Stromal cell of bone marrow (primary cell): Measurements from ENCODE around the gene UQCRQ.

Experiments used
- DNase-seq: peaks from one replicate; pipeline ENCODE4 v3.0.0-alpha.2; 2012; ENCODE audit warnings: low read depth

UQCRQ gene

DNA sequence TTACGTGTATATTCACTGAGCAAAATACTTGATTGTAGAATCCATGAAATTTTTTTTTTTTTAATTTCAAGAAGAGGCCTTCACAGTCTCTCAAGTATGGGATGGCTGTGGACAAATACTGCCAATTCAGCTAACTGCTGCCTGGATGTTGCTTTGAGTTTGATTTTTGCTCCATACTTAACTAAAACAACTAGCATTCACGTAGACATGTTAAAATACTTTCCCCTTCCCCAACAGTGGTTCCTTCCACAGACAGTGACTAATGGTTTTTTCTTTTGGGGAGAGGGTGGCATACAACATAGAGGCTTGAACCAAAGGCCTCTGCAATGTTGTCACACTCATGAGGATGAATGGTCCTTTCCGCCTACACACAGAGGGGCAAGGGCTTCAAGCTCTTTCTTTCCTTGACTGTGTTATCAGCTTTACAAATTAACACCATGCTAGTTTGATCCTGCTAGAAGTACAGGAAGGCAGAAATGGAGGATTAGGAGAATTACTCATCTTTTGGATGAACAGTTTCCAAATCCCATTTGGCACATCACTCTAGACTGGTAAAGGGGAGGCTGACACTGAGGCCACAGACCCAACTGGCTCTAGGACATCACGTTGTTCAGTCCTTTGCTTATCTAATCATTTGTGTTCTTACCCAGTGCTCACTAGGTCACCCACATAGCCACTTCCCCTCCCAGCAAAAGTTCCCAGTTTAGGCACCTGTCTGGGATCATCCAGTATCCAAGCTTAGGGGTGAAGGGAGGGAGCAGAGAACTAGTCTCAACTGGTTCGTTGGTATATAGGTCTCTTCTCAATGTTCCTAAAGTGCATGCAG, 5.2 kb downstream of the UQCRQ start:
- no peak for DNase-seq

DNA sequence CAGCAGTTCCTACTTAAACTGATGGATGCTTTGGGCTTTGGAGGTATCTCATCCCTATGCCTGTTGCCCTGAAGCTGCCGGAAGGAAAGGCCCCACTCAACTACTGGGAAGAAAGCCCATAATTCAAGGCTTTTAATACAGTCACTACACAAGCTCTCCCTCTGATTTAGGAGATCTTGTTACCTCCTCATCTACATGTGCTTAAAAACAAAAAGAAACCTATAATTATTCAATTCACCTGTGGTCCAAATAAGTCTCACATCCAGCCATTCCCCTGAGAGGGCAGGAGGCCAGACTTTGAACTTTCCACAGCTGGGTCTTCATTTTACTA, 6.3 kb downstream of the UQCRQ start:
- DNase-seq = no peak

DNA sequence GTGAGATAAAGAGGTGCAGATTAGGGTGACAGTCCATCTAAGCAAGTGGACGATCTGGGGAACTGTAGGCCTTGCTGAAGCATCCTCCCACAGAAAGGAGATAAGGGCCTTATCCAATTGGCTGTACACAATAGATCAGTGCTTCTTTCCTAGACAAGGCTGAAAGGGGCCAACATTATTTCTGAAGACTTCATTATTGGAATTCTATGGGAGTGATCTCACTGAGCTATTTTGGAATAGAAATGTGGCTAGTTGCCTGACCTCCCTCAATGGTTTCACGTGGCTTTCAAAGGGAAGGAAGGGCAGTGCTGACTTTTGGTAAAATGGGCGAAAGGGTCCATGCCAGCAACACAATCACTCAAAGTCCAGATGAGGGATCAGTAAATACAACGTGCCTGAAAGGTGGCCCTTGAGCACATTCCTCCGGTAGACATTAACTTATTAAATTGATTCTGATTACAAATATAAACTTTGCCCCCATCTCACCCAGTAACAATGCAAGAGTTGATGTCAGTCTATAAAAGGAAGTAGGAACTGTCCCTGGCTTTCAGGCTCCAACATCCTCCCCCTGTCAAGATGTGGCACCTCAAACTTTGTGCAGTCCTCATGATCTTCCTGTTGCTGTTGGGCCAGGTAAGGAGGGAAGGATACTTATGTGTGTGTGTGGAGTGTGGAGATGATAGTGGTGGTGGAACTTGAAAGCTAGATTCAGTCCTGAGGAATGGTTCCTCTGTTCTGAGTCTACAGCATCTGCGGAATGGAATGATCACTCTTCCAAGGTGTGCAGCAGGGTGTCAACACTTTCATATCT, 6.9 kb downstream of the UQCRQ start, which contains the start of gene LEAP2:
Gene LEAP2 (plus strand): TSS at position 550 of the 811 bp plus-strand sequence. CDS start 27 bp downstream, at position 577.
- DNase-seq = no peak

DNA sequence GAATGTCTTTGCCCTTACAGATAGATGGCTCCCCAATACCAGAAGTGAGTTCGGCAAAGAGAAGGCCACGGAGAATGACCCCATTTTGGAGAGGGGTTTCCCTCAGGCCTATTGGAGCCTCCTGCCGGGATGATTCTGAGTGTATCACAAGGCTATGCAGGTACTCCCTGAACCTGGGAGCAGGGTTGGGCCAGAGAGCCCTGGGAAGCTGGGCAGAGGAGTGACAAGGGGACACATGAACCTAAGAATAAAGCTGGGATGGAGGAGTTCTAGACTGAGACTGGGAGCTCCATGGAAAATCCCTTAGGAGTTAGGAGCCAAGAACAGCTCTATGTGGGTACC, 7.5 kb downstream of the UQCRQ start:
- DNase-seq = no peak

DNA sequence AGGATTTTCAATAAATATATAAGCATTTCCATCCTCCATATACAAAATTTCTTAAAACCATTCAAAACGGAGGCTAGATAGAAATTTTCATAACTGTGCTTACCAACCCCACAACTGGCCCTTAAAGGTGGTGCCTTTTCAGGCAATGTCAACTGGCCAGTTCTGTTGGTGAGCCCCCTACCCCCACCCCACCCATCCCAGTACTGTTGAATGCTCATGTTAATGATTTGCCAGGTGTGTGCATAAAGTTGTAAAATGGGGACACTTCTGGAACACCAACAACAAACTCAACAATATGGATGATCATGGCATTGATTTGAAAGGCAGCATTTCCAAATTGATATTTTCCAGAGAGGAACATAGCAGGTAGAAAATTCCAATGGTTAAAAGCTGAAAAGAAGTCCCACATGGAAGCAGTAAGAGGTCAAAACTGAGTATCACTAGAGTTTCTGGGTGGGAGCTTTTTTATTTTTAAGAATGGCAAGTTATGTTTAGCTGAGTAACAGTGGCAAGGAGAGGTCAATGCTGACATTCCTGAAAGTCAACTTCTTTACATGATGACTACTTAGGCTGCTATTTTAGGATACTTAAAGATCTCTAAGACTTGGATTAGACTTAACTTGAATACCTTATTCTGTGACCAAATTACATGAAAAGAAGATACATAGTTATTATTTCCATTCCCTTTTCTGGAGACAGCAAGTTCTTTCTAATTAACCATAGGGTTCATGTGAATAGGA, 9.7 kb downstream of the UQCRQ start:
- DNase-seq = no peak

DNA sequence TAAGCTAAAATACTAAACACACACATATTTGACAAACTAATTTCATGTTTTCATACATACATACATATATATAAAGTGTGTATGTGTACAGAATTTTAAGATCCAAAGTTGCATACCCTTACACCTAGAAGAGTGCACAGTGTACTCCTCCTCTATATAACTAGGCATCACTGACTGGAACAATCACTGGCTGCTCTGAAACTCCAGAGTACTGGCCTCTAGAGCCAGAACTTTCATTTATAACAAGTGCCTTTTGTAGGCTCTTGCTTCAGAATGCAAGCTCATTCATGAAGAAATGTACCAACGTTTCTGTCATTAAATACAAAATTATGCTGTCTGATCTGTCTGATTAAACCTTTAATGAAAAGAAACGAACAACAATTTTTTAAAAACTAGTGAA, 11.0 kb downstream of the UQCRQ start:
- no peak for DNase-seq

DNA sequence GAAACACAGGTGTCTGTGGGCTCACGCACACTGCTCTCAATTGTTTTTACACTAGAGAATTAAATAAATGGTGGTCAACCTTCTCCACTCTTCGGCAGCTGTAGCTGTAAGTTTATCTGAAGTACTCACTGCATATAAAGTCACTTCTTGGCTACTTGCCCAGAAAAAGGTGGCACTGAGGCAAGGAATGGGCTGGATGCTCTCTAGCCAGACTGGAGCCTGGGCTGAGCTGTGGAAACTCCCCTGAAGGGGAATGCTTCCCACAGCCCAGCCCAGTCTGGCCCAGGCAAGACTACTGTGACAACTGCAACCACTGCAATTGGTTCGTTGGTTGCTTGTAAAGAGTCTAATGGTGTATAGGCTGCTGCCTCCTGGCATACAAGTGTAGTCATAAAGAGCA, 11.5 kb downstream of the UQCRQ start:
- no peak for DNase-seq

DNA sequence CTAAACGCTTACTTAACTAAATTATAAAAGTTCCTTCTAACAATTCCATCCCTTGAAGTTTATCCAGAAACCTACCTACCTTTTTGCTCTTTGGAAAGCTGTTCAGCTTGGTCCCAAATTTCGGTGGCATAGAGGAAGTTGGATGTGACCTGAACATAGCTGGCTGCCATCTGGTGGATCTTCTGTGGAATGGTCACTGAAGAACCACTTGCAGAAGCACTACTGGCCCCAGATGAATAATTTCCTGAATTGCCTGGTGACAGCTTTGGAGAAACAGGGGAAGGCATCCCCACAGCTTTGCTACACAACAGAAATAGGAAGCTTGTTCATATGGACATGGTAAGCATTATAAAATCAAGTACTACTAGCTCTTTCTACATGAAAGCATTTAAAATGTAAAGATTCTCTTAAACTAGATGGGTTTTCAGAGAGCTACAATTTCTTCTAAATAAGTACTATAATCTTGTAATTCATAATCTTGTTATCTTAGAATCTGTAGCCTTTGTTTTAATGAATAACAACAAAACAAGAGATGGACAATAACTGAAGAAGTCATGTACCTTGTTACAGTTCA, 16.9 kb downstream of the UQCRQ start:
- DNase-seq = peak; percentile 52

DNA sequence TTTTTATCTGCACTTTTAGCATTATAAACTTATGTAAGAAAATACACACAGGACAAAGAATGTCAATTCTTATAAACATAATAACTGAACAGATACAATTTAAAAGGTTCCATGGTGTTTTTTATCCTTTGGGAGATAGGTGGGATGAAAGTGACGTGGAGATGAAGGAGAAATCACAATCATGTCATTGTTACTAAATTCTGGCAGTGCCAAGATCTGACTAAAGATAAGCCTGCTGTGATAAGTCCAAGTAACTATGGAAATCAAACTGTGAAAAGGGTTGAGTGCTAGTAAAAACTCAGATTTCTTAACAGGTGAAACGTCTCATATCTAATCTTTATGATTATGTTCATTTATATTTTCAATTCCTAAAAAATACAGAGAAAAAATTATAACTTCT, 18.1 kb downstream of the UQCRQ start:
- no peak for DNase-seq

DNA sequence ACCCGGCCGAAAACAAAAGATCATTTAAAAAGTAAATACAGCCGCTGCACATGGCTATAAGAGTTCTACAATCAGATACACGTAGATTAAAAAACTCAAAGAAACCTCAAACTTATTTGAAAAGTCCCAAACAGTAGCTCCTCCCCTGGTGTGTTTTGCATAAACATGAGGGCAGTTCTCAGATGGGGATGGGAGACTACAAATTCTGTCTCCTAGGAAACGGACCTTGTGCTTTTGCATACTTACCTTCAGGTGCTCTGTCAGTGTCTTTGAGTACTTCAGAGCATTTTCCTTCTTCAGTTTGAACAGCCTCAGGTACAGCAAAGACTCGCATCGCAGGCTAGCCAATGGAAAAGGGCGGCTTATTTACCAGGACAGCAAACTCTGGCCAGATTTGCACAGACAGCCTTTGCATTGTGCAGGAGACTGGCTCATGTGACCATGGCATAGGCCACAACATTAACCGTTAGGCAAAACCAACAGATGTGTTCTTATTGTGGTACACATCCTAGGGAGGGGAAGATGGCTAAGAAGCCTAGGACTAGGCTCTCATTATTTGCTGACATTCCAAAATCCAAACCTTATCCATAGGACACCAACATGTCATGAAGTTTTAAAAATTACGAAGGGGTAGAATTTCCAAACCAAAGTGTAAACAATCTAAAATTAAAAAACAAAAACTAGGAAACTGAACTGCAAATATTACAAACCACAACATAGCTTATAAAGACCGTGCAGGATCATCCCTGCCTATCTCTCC, 19.8 kb downstream of the UQCRQ start:
- DNase-seq = no peak

DNA sequence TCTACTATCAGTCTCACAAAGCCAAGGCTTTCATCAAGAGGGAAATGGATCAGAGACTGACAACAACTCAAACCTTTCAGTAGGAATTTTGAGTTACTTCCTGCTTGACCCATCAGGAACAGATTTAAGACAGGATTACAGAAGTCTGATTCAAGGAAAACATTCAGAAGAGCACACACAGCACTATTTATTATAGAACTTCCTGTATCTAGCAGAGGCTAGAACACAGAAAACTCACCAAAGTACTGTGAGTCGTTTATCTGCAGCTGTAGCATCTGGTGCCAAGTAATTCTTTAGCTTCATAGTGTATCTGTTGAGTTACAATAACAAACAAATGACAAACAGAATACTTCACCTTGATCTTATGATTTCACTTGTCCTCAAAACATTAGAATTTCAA, 20.8 kb downstream of the UQCRQ start:
- no peak for DNase-seq

DNA sequence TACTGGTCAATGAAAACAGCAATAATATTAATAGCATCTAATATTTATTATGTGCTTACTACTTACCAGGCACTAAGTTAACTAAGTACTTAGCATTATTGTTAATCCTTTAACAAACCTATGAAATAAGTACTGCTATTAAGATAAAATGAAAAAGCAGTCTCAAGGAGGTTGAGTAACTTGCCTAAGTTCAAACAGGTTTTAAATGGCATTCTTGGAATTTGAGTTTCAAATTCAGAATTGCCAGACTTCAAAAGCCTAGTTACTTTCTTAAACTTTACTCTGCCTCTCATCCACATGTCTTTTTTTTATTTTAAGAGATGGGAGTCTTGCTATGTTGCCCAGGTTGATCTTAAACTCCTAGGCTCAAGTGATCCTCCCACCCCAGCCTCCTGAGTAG, 23.1 kb downstream of the UQCRQ start:
- no peak for DNase-seq

DNA sequence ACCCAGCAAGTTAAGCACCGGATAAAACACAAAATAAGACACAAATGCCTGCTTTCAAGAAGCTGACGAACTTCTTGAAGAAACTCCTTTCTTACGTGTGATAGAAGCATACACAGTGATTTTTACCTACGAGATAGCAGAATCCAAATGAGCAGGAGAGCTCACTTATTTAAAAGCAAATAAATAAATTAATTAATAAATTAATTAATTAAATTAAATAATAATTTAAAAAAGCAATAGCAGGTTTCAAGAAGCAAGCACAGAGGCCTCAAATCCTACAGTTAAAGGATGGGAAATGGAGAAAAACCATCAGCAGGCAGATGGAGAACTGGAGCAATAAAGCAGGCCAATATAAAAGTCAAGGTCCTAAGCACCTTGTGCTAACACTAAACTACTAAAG, 24.4 kb downstream of the UQCRQ start:
- no peak for DNase-seq

DNA sequence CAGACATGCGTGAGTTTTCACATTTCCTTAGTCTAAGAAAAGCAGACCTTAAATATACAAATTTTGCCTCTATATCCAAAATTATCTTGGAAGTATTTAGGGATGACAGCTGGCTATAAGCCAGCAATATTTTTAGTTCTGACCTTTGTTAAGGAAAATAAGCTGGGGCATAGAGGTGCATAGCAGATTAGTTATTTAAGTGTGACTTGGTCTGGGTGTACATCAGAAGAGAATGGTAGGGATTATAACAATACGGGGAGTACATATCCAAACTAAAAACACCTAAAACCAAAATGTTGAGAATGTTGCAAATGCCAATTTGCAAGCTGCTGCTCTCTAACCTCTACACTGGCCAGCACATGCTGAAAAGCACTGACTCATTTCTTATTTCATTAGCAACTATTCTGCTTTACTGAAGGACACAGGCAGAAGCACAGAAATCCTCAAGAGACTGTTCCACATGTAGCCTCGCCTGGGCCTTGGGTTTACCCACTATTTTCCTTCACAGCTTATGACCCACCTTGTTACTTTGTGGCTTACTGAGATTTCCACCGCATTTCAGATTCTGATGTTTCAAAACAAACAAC, 29.4 kb downstream of the UQCRQ start:
- no peak for DNase-seq

DNA sequence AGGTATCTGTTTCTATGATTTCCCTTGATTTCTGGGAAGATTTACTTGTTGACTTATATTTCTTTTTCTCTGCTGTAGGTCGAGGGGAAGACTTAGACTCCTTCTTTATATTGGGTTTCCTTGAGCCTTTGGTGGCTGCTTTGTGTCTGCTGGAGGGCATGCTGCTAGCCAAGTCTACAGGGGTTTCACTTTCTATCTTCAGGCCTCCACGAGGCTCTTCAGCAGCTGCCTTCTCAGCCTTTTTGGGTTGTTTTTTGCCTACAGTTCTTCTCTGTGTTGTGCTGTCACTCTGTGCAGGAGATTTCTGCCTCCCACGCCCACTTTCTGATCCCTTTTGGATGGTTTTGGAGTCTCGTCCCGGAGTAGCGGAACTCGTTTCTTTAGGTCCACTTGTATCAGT, 30.2 kb downstream of the UQCRQ start:
- DNase-seq = no peak

DNA sequence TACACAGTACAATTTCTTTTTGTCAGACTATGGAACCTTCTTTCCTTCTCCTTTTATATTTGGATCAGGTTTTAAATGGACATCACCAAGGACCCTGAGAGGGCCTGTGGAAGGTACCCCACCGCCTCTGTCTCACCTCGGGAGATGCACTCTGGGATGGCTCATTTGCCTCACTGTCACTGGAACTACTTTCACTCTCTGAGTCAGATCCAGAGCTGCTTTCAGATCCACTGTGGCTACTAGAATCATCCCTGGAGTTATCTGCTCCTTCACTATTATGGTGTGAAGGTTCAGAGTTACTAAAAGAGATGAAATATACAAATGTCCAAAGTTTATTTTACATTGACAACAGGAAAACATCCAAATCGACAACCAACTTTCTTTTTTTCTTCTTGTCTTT, 31.7 kb downstream of the UQCRQ start:
- DNase-seq = no peak

DNA sequence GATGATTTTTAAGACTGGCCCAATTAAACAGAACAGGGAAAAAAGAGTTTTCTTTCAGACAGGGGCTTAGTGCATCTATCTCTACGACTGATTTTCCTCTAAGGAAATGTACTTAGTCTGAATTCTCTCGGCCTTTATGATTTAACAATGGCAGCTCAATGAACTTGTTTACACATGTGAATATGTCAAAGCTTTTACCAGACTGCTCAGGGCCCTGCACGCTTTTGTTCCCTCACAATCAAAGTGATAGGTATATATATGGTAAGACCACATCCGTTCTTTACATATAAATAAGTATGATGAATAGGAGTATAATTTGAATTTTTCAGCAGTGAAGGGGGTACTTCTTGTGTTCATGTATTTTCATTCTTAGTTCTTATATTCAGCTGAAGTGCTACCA, 34.6 kb downstream of the UQCRQ start:
- no peak for DNase-seq

DNA sequence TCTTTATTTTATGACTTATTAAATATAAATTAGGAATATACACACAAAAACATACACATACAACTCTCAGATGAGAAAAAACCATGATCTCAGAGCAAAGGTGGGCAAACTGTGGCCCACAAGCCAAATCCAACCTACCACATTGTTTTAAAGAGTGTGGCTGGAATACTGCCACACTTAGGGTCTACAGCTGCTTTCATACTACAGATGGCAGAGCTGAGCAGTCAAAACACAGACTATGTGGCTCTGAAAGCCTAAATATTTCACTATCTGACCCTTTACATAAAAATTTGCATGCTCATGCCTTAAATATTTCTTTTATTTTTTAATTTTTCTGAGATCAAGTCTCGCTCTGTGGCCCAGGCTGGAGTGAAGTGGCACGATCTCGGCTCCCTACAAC, 35.3 kb downstream of the UQCRQ start:
- no peak for DNase-seq

DNA sequence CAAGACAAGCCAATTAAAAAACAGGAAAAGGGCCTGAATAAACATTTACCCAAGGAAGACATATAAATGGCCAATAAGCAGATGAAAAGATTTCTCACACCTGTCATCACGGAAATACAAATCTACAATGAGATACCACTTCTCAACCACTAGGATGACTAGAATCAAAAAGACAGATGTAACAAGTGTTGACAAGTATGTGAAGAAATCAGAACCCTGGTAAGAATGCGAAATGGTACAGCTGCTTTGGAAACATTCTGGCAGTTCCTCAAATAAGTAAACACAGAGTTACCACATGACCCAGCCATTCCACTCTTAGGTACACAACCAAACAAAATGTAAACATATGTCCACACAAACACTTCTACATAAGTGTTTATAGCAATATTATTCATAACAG, 39.5 kb downstream of the UQCRQ start:
- no peak for DNase-seq

DNA sequence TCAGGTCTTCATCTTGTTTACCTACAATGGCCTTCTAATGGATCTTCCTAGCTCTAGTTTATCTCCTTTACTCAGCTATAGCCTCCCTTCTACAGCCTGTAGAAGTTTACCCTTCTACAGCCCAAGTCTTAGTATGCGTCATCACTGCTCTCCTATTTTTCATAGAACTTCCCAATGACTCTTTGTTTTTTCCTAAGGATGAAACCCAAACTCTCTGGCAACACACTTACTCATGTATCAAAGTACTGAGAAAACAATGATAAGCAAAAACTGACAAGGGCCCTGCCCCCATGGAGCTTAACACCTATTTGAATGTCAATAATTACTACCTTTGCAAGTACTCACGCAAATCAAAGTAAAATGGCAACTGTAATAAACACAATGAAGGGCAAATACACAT, 40.7 kb downstream of the UQCRQ start:
- no peak for DNase-seq

DNA sequence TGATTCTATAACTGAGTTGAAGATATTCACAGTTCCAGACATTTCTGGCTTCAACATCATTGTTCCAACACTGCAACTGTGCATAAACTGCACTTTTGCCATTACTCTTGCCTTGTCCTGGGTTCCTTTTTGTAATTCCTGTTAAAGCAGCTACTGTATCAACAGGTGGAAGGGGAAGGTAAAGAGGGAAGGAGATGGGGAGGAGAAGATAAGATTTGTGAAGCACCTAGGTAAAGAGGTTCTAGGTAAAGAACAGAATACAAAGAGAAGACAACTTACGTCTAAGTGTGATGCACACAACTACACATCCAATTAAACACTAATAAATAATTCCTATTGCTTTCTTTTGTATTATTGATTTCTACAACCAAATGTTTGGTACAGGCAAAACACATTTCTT, 43.3 kb downstream of the UQCRQ start:
- DNase-seq = no peak

DNA sequence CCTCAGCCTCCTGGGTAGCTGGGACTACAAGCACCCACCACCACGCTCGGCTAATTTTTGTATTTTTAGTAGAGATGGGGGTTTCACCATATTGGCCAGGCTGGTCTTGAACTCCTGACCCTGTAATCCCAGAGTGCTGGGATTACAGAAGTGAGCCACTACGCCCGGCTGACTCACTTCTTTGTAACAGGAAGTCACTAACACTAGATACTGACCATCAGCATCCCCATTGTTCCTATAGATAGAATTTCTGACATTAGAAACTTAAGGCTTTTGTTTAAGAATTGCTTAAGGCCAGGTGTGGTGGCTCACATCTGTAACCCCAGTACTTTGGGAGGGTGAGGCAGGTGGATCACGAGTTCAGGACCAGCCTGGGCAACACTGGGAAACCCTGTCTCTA, 49.2 kb downstream of the UQCRQ start:
- no peak for DNase-seq
